NCI-H187 treated with DMSO at 0.1 percent for 48 hours (cell line): ENCODE results near the gene TMEM50B.
"Not testable (repeated sequence)": the region's sequence is repeated elsewhere in the genome, so short reads cannot be mapped to it uniquely, and the experiment has no call there.

Experiments used
- DNase-seq: peaks from one replicate; lab custom pipeline; 2025; lab: John Stamatoyannopoulos, UW

The TMEM50B gene

DNA sequence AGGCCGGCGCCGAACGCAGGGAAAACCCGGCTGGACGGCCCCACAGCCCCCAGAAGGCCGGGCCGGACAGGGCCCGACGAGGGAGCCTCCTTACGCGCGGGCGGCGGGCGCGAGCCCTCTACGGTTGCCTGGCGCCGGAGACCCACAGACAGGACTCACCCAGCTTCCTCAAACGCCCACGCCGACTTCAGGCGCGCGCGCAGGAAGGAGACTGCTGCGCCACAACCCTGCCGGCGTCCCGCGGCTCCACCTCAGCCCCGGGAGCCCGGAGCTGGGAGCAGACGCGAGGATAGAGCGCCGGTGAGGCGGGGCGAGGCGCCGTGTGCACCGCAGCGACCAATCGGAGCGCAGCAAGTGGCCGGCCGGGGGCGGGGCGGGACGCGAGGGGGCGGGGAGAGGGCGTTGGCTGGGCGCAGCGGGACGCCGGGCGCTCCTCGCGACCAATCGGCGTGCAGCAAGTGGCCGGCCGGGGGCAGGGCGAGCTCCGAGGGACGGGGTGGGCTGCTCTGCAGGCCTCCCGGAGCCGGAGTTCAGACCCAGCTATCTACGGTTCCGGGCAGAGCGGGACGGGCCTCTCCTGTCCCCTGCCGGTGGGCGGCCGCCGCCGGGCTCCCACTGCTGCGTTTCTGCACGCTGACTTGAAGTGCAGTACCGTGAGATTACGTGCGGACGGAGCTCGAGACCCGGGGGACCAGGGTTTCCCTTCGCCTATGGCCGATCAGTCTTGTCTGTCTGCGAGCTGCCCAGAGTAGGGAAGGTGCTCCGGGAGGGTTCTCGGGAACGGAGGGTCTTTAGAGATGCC lies at the start of gene TMEM50B:
TMEM50B (minus strand) TSS at position 296 of the 802 bp plus-strand sequence. CDS start 11,089 bp downstream, outside the sequence.
- peak; percentile 60 for DNase-seq

DNA sequence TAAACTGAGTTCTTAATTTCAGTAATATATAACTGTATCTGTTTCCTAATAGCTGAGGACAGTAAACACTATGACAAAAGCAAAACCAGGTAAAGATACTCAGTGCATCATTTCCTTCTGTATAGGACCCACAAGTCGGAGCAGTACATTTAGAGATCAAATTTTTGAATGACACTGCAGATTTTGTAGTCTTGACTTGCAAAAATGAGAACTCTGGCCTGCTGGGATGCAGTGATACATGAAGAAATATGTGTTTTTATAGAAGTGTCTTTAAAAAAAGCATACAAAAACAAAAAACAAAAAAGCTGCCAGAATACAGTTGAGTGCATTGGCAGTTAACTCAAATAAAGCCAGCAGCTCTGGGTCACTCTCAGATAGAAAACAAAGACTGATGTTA lies 43.2 kb upstream of the TMEM50B start:
- no peak for DNase-seq

DNA sequence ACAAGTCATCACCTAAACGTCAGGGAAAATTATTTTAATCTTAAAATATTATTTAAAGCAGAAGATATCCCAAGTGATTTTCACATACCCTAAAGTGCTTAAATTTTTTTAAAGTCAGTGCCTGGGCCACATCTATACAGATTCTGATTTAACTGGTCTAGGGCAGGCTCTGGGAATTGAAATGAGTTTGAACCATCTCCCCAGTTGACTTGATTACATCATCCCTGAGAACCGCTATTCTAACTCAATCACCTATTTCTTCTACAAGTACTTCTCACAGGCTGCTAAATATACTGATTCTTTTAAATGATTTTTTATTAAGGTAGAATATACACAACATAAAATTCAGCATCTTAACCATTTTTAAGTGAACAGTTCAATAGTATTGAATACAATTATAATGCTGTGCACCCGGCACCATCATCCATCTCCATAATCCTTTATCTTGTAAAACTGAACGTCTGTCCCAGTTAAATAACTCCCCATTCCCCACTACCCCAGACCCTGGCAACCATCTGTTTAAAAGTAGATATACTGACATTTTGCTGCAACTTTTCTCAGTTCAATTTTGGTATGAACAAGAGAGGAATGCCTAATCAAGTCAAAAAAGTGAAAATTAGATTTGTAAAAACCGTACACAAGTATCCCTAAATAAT lies 42.7 kb upstream of the TMEM50B start:
- DNase-seq: no peak

DNA sequence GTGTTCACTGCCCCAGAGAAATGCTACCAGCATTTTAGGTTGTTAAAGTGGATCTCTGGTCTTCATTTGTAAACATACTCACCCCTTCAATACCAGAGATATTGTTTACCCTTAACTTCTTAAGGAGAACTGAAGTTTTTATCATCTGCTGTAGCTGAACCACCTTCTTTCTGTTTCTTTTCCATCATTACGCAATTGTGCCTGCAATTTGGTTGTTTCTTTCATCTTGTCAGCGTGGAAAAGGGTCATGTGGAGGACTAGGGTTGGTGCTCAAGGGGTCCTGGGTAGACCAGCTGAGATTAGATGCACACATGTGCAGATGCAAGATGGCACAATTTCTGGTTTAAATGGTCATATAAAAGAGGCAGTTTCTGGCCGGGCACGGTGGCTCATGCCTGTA lies 39.1 kb upstream of the TMEM50B start:
- DNase-seq: no peak

DNA sequence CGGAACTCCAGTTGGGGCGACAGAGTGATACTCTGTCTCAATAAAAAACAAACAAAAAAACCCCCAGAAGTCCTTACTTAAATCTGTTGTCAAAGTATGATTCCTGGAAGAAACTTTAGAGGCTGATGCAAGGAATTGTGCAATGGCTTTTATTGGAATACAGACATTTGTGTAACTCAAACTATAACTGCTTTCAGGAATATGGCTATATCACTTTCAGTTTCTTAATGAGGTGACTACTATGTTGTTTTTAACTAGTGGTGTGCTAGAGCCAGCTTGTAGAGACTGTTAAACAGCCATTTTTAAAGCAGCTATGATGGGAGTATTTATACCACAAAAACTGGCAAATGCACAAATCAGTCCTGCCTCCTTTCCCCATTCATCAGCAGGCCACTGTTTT lies 34.5 kb upstream of the TMEM50B start:
- DNase-seq: no peak

DNA sequence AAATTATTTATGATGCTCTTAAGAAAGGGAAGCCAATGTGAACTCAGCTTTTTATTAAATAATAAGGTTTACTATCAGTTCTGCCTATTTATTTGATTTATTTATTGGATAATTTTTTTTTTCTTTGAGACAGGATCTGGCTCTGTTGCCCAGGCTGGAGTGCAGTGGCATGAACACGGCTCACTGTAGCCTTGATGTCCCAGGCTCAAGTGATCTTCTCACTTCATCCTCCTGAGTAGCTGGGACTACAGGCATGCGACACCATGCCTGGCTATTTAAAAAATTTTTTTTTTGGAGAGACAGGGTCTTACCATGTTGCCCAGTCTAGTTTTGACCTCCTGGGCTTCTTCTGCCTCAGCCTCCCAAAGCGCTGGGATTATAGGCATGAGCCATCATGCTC lies 32.7 kb upstream of the TMEM50B start:
- no peak for DNase-seq

DNA sequence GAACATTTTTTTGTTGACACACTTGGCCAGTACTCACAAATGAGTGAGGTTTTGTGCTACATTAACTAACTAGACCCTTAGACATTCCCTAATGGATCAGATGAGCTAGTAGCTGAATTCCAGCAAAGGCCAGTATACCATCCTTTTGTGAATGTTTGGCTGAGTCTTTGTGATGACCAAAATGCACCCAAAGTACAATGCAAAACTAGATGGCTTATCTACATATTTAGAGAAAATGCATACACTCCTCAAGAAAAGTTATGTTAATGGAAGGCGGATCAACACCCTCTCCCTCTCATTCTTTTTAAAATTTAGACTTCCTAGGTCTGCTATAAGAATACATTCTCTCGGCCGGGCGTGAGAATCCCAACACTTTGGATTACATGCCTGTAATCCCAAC lies 31.9 kb upstream of the TMEM50B start:
- DNase-seq: no peak

DNA sequence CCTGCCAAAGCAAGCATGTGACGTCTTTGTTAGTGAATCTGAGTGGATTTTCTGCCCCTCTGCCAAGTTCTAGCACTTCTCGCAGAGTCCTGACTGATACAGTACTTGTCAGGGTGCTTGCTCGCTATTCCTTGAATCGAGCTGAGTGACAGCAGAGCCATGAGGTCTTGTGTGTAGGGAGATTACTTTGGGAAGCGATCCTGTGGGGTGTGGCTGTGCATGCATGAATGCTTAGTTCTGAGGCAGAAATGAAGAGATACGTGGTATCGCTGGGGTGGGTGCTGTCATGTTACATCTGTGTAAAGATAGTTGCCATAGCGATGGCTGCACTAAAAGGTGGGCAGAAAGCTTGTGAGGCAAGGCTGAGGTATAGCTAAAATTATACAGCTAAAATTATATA lies 31.1 kb upstream of the TMEM50B start:
- no peak for DNase-seq

DNA sequence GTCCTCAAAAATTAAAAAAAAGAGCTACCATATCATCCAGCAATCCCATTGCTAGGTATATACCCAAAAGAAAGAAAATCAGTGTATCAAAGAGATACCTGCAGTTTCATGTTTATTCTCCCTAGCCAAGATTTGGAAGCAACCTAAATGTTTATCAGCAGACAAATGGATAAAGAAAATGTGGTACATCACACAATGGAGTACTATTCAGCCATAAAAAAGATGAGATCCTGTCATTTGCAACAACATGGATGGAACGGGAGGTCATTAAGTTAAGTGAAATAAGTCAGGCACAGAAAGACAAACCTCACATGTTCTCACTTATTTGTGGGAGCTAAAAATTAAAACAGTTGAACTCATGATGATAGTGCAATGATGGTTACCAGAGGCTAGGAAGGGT lies 27.2 kb upstream of the TMEM50B start:
- DNase-seq: not testable (repeated sequence)

DNA sequence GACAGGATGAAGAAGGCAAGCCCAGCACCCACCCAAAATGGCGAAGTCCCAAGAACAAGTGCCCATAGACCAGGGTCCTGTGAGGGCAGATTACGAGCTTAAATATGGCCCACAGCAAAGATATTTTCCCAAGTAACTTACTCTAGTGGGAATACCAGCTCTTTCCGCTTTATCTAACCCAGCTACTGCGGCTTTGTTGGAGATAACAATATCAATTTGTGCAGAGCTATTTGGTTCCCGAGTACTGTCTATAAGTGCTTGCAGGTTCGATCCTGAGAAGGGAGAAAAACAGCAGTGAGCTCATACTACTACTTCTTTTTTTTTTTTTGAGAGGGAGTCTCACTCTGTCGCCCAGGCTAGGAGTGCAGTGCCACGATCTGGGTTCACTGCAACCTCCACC lies 26.1 kb upstream of the TMEM50B start:
- no peak for DNase-seq

DNA sequence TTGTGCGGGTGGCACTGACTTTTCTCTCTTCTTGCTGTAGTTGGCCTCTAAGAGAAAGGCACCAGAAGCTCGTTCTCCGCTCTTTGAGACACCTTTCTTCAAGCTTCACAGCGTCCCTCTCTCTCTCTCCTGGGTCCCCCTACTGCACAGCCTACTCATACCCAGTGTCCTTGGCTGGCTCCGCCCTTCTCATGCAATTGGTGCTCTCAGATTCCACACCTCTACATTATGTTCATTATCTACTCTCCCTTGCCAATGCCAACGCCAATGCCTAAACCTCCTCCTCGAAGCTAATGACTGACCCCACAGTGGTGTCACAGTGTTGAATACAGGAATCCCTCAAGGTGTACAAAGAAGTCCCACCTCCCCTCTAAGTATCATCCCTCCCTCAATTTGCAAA lies 16.6 kb upstream of the TMEM50B start:
- DNase-seq: no peak

DNA sequence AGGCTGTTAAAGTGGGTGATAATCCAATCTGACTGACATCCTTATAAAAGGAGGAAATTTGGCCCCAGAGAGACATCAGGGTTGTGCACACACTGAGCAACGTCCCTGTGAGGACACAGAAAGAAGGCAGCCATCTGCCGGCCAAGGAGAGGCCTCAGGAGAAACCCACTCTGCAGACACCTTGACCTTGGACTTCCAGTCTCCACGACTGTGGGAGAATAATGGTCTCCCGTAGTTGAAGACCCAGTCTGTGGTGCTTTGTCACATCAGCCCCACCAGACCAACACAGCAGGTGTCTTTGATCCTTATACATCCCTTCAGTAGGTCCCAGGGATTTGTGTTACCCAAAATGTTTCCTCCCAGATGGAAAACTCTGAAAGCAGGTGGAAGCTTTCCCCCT lies 16.0 kb upstream of the TMEM50B start:
- DNase-seq: no peak

DNA sequence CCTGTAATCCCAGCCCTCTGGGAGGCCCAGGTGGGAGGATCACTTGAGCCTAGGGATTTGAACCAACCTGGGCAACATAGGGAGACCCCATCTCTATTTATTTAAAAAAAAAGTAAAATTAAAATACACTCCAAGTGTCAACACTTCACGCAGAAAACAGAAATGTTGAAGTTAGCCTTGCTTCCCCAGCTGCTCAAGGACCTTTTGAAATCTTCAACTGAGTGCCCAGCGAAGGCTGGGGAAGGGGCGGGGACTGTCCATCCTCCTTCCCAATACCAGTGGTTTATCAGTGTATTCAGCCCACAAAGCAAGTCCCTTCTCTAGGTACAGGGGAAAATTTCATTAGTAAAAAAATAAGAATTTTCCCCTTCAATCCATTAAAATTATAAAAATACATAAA lies 14.0 kb upstream of the TMEM50B start:
- no peak for DNase-seq

DNA sequence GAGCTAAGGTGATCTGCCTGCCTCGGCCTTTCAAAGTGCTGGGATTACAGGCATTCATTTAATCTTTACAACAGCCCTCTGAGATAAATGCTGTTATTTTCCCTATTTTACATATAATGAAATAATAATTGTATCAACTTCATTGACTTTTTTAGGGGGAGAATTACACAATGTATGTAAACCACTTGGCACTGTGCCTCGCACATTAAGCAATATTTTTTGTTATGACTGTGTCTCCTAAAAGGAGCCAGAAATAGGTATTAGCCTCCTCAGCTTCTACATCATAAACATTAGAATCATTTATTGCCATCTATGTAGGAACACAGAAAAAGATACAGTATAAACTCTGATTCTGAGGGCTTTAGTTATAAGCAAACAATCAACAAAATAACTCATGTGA lies 12.8 kb upstream of the TMEM50B start:
- no peak for DNase-seq

DNA sequence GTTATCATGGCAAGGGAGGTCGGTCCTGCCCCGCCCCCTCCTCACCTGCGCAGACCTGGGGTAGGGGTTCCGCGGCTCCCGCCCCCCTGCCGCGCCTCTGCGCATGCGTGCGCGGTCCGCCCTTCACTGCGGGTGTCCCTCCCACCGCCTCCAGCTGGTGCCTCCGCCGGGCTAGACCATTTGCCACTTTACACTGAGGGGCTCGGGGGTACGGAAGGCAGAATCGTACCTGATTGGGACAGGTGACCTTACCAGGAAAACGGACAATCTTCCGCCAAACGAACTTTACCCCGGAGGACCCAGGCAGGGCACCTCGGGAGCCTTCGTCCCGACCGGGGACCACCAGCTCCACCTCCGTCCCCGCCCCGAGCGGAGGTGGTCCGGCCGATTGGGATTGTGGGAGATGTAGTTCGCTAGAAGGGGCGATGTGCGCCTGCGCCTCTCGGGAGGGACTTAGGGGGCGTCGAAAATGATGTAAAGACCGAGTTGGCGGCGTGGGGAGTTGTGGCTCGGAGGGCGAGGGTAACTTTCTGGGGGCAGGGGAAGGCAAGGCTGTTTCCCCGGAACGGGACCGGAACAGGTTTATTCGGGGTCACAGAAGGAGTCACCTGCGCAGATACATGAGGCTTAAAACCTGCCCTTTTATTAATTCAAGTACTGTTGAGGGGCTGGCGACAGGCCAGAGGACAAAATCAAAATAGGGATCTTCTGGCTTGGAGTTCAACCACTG lies 11.8 kb upstream of the TMEM50B start, which contains the start of gene DNAJC28:
DNAJC28 (minus strand) TSS at position 344 of the 730 bp plus-strand sequence. CDS start 2,323 bp downstream, outside the sequence.
- DNase-seq: peak; percentile 68

DNA sequence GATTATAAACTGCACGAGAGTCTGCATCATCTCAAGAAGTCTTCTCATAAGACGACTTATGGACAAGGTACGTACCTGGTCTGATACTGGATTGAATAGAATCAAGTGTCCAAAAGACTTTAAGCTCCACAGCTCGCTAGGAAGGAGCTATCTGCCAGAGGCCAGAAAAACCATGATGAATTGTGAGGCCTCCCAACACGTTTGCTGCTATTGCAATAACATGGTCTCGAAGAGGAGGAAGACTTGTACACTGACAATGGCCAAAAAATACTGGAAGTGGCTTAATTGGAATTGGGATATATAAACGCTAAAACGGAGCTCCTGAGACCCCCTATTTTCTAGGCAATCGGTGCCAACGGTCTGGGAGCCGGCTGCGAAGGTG lies 11.2 kb upstream of the TMEM50B start:
- no peak for DNase-seq

DNA sequence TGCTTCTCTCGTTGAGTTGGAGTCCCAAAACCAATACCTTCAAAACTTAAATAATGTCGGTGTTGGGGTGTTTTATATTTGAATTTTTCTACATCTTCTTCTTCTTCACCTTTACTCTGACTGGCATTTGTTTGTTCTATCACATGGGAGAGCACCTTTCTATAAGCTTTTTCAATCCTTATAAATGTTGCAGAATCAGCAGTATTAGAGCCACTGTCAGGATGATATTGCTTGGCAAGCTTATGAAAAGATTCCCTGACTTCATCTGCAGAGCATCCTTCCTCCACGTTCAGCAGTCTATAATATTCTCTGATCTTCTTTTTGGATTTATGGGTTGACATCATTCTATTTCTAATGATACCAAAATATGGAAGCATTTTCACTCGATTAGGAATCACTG lies 9.2 kb upstream of the TMEM50B start:
- no peak for DNase-seq

DNA sequence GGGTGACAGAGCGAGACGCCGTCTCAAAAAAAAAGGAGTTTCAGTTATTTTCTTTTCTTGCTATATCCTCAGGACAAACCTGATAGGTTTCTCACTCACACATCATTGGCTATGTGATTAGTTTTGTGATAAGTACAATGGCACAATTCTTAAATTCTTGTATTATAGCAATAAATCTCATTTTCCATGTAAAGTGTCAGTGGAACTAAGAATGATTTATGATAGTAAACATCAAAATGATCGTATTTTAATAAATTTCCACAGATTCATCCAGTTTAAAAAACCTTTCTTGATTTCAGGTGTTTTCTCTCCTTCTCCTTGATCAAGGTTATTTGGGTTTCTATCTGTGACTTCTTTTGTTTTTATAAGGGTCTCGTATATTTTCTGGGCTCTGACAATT lies 8.2 kb upstream of the TMEM50B start:
- no peak for DNase-seq

DNA sequence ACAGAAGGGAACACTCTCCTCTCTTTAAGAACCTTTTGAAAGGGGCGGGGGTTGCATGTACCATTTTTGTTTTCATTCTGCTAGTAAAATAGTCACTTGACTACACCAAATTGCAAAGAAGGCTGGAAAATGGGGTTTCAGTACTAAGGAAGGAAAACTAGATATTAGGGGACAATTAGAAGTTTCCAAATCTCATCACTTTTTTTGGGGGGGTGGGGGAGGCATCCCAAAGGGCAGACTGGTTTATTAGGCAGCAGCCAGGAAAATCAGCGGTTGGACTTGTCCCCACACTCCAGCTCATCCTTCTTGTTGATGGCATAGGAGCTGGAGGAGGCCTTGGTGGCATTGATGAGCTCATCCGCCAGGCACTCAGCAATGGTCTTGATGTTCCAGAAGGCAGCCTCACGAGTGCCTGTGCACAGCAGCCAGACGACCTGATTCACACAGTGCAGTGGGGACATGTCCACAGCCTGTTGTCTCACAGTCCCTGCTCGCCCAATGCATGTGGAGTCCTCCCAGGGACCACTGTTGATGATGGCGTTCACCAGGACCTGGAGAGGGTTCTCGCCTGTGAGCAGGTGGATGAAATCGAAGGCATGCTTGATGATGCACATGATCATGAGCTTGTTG lies 1.7 kb upstream of the TMEM50B start:
- no peak for DNase-seq

DNA sequence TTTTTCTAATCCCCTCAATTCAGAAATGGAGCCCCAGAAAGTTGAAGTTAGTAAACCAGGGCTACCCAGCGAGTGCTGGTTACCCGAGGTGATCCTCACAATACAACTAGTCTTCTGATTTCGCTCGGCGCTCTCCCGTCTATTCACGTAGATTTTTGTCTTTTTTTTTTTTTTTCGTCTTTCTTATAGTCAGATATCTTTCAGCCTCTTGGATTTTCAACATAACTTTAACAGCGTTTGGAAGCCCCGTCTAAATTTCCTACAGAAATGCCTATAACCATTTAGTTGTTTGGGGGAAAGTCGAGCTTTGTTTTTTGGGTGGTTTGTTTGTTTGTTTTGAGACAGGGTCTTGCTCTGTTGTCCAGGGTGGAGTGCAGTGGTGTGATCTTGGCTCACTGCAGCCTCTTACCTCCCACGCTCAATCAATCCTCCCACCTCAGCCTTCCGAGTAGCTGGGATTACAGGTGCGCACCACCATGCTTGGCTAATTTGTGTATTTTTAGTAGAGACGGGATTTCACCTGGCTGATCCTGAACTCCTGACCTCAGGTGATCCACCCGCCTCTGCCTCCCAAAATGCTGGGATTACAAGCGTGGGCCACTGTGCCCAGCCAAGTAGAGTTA lies 818 bp upstream of the TMEM50B start:
- no peak for DNase-seq

DNA sequence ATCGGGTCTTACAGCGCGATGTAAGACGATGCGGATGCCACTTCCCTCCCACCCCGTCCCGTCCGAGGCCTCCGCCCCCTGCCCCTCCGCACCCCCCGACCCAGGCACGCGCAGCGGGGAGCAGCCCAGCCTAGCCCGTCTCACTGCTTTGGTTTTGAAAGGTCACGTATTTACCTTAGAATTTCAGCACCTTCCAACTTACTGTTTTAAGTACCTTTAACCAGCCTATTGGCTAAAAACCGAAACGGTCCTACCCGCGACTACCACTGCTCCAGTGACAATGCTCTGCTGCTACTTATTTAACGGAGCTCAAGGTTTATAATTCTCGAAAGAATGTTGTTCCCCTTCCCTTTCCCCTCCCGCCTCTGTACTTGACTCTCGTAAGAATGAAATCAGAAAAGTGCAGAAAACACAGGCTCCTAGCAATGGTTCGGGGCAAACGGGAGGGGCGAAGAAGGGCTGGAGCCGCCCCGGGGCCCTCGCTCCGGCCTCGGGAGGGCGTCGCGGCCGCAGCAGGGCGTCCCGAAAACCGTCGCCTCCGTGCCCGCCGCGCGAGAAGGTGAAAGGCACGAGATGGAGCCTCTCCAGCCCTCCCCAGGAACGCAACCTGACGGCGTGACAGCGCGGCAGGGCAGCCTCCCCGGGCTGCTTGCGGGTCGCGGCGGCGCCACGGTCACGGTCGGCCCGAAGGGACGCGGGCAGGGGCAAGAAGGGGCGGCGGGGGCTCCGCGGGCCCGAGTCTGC lies 667 bp downstream of the TMEM50B start:
- no peak for DNase-seq
